PC-3 (cell line): ENCODE data around the gene CLIC1. TPM values are rescaled to one million over a fixed set of nuclear protein-coding genes. Genes with fewer than 3 reads are reported as not detected.

Experiments used
- ATAC-seq: fragments of 200-7000 bp; cut with Tn5 transposase; 2 replicates; pipeline ENCODE4 v1.9.1; 2020; ENCODE audit warnings: mild to moderate bottlenecking, moderate library complexity
- BruUV-seq: library from RNA; stranded (reverse); fragments of 400-500 nt; replicated peaks from 2 replicates; lab custom pipeline; 2021; lab: Mats Ljungman, UMichigan
- CTCF ChIA-PET: fragments of 300-600 bp; sonication (Branson Sonifier 250); formaldehyde crosslinking; loops from one replicate; lab custom pipeline; 2022; ENCODE audit warnings: antibody characterized with exemption; lab: Charles Lee
- POLR2A ChIA-PET: fragments of 300-600 bp; sonication (Branson Sonifier 250); formaldehyde crosslinking; loops from one replicate; lab custom pipeline; 2022; ENCODE audit warnings: antibody characterized with exemption; ENCODE audit not compliant: unreplicated experiment; lab: Charles Lee
- DNase-seq: peaks from one replicate; pipeline ENCODE4 v3.0.0-alpha.2; 2015
- H2AFZ ChIP-seq: fragments of 300-600 bp; sonication (generic); 2 replicates; pipeline ENCODE4 v1.6.0; 2016; ENCODE audit warnings: antibody characterized with exemption, low read length
- H3F3A ChIP-seq: fragments of 300-600 bp; sonication (generic); one replicate; pipeline ENCODE4 v1.6.0; 2017; ENCODE audit warnings: antibody characterized with exemption, low read length, control low read depth, mild to moderate bottlenecking; ENCODE audit not compliant: unreplicated experiment
- H3K27ac ChIP-seq: fragments of 300-600 bp; sonication (generic); 2 replicates; pipeline ENCODE4 v1.5.1; 2016; ENCODE audit warnings: mild to moderate bottlenecking, low read length
- H3K27me3 ChIP-seq: fragments of 300-600 bp; sonication (generic); 2 replicates; pipeline ENCODE4 v1.6.1; 2016; ENCODE audit warnings: low read length, mixed read lengths
- H3K36me3 ChIP-seq: fragments of 300-600 bp; sonication (generic); 2 replicates; pipeline ENCODE4 v1.6.1; 2016; ENCODE audit warnings: low read depth, mixed run types, low read length, mixed read lengths
- H3K4me1 ChIP-seq: fragments of 300-600 bp; sonication (generic); 2 replicates; pipeline ENCODE4 v1.5.1; 2016; ENCODE audit warnings: low read length; ENCODE audit not compliant: insufficient read depth
- H3K4me2 ChIP-seq: fragments of 300-600 bp; sonication (generic); 2 replicates; pipeline ENCODE4 v1.6.0; 2016; ENCODE audit warnings: low read length
- H3K4me3 ChIP-seq: fragments of 300-600 bp; sonication (generic); 2 replicates; pipeline ENCODE4 v1.5.1; 2016; ENCODE audit warnings: mild to moderate bottlenecking, low read length, mixed read lengths
- H3K79me2 ChIP-seq: fragments of 300-600 bp; sonication (generic); 2 replicates; pipeline ENCODE4 v1.6.1; 2017; ENCODE audit warnings: low read length, mixed read lengths
- H3K9ac ChIP-seq: fragments of 300-600 bp; sonication (generic); 2 replicates; pipeline ENCODE4 v1.6.0; 2016; ENCODE audit warnings: mild to moderate bottlenecking, low read length
- H3K9me2 ChIP-seq: fragments of 300-600 bp; sonication (generic); replicated peaks from 2 replicates; pipeline ENCODE4 v1.6.1; 2016; ENCODE audit warnings: mixed run types, low read length, mixed read lengths
- H3K9me3 ChIP-seq: fragments of 300-600 bp; sonication (generic); 2 replicates; pipeline ENCODE4 v1.6.1; 2016; ENCODE audit warnings: low read length, mixed read lengths
- H4K20me1 ChIP-seq: fragments of 300-600 bp; sonication (generic); 2 replicates; pipeline ENCODE4 v1.6.1; 2016; ENCODE audit warnings: low read length, mixed read lengths
- EZH2 ChIP-seq: fragments of 300-600 bp; sonication (generic); IDR thresholded peaks from one replicate; pipeline ENCODE4 v1.6.1; 2017; ENCODE audit warnings: antibody characterized with exemption, mild to moderate bottlenecking, low read length; ENCODE audit not compliant: unreplicated experiment
- EZH2phosphoT487 ChIP-seq: fragments of 300-600 bp; sonication (generic); IDR thresholded peaks from 2 replicates; pipeline ENCODE4 v1.6.1; 2018; ENCODE audit warnings: mild to moderate bottlenecking, antibody characterized with exemption, low read length, borderline replicate concordance
- intact Hi-C: fragments of 100-400 bp; cut with micrococcal nuclease; formaldehyde crosslinking; loops from 2 replicates; pipeline ENCODE4 v1.9.0; 2023
- total RNA-seq: library from RNA; depleted of rRNA; stranded (reverse); fragments of >200 nt; gene quantifications from 2 replicates; pipeline ENCODE4 v1.2.3, GENCODE V29; 2014
- TF ChIP-seq, protein P1 (sequence below): fragments of 300-600 bp; sonication (generic); conservative IDR thresholded peaks from 2 replicates; pipeline ENCODE4 v1.5.1; 2017; ENCODE audit warnings: antibody characterized with exemption, low read depth, mild to moderate bottlenecking, low read length

The CLIC1 gene
- total RNA-seq, 1 experiment from 2014 or later, result 708 TPM

DNA sequence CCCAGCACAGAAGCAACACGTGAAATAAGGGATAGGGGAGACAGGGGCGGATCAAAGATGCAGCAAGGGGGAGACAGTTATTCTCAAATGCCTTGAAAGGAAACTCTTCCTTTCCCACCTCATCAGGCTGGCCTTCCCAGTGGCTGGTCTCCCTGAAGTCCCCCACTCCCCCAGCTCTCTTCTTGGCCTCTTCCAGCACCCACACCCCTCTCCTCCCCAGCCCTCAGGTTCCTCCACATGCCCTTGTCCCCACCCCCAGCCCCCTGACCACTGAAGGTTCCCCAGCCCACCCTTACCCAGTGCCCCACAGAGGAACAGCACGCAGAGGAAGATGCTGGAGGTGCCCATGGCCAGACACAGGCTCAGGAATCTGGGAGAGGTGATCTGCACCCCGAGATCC, 22.9 kb downstream of the CLIC1 start:
- ChIA-PET POLR2A (interaction anchor here (1.1 kb wide), 1 partner anchor 113 kb away, joined by 3 read pairs; no protein-coding TSS in a partner anchor), CTCF (no interaction called here)
- no peak overlapping the region for H2AFZ ChIP-seq
- ATAC-seq (no peak), DNase-seq (no peak)
- no peaks in the 10 kb centered on the region for H4K20me1 ChIP-seq
- H3K79me2 ChIP-seq, result no peaks in the 10 kb centered on the region
- no peak overlapping the region for H3K9ac ChIP-seq
- H3F3A ChIP-seq, result no peaks in the 10 kb centered on the region
- no peak overlapping the region for H3K4me2 ChIP-seq
- TF ChIP-seq, protein P1, sequence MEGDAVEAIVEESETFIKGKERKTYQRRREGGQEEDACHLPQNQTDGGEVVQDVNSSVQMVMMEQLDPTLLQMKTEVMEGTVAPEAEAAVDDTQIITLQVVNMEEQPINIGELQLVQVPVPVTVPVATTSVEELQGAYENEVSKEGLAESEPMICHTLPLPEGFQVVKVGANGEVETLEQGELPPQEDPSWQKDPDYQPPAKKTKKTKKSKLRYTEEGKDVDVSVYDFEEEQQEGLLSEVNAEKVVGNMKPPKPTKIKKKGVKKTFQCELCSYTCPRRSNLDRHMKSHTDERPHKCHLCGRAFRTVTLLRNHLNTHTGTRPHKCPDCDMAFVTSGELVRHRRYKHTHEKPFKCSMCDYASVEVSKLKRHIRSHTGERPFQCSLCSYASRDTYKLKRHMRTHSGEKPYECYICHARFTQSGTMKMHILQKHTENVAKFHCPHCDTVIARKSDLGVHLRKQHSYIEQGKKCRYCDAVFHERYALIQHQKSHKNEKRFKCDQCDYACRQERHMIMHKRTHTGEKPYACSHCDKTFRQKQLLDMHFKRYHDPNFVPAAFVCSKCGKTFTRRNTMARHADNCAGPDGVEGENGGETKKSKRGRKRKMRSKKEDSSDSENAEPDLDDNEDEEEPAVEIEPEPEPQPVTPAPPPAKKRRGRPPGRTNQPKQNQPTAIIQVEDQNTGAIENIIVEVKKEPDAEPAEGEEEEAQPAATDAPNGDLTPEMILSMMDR, result no peak
- TF ChIP-seq EZH2phosphoT487 (no peak), EZH2 (no peak)
- no peaks in the 10 kb centered on the region for H3K36me3 ChIP-seq
- H3K9me2 ChIP-seq, result no peaks in the 10 kb centered on the region
- no peak overlapping the region for H3K27ac ChIP-seq
- intact Hi-C loops, result loop anchor here (10.0 kb wide), 1 partner anchor 51 kb away; the partner anchor contains the start of gene SAPCD1
- H3K4me1 ChIP-seq, result peaks cover 12% of the 10 kb centered on the region
- no peaks in the 10 kb centered on the region for H3K27me3 ChIP-seq
- BruUV-seq, result no TSS peak
- H3K9me3 ChIP-seq, result no peaks in the 10 kb centered on the region
- H3K4me3 ChIP-seq, result no peak overlapping the region

DNA sequence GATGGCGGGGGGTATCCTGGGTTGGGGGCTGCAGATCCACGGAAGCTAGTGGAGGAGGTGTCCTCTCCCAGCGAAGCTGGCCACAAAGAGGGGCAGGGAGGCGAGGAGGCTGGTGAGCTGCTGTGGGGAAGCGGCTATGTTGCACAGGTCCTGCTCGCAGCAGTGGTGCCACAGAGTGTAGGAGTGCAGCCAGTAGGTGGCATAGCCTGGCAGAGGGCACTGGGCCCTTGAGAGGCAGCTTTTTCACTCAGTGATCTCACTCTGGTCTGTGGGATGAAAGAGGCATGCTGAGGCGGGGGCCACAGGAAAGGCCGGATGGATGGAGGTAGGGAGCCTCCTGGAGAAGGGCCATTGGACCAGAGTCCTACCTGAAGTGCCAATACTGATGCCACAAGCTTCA, 24.0 kb downstream of the CLIC1 start:
- Histone ChIP-seq H3K4me1 (peaks cover 2% of the 10 kb centered on the region), H3K9ac (no peak overlapping the region), H3K27me3 (no peaks in the 10 kb centered on the region), H3K9me2 (no peaks in the 10 kb centered on the region), H3K9me3 (no peaks in the 10 kb centered on the region), H3K27ac (no peak overlapping the region), H3K4me3 (no peak overlapping the region), H4K20me1 (no peaks in the 10 kb centered on the region), H3K36me3 (no peaks in the 10 kb centered on the region), H3K79me2 (no peaks in the 10 kb centered on the region), H3K4me2 (no peak overlapping the region), H3F3A (no peaks in the 10 kb centered on the region), H2AFZ (no peak overlapping the region)
- POLR2A ChIA-PET, result interaction anchor here (1.1 kb wide), 1 partner anchor 114 kb away, joined by 3 read pairs; no protein-coding TSS in a partner anchor
- TF ChIP-seq, protein P1, result peak; percentile 66
- TF ChIP-seq EZH2phosphoT487, result no peak
- ATAC-seq, result peak; percentile 97
- CTCF ChIA-PET, result no interaction called here
- DNase-seq, result peak; percentile 61
- intact Hi-C loops, result loop anchor here (1.0 to 10.0 kb wide), 2 partner anchors 53 to 118 kb away; partner anchors contain the start of gene SAPCD1
- no TSS peak for BruUV-seq

DNA sequence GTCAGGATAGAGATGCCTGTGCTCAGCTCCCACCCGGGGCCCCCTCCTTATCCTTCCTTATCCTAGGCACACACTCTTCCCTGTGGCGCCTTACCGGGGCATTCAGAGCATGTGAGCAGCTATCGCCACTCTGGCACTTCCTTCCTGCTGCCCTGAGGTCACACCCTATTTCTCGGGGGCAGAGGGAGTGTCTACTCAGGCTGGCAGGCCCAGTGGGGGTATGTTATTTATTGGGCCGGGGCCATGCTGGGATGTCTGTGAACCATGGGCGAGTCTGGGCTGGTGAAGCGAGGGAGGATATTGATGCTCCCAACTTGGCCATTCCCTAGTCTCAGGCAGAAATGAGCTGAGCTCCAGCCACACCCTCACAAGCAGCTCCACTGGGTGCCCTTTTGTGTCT, 25.1 kb downstream of the CLIC1 start:
- no peaks in the 10 kb centered on the region for H3F3A ChIP-seq
- POLR2A ChIA-PET, result no interaction called here
- CTCF ChIA-PET, result no interaction called here
- no peak overlapping the region for H3K27ac ChIP-seq
- H3K79me2 ChIP-seq, result no peaks in the 10 kb centered on the region
- no peaks in the 10 kb centered on the region for H3K4me1 ChIP-seq
- H3K9me3 ChIP-seq, result no peaks in the 10 kb centered on the region
- H3K9me2 ChIP-seq, result no peaks in the 10 kb centered on the region
- DNase-seq (no peak), ATAC-seq (no peak)
- no TSS peak for BruUV-seq
- no peaks in the 10 kb centered on the region for H4K20me1 ChIP-seq
- no peak overlapping the region for H3K4me2 ChIP-seq
- TF ChIP-seq EZH2 (no peak), EZH2phosphoT487 (no peak)
- TF ChIP-seq, protein P1, result no peak
- no peak overlapping the region for H3K9ac ChIP-seq
- H3K27me3 ChIP-seq, result no peaks in the 10 kb centered on the region
- H3K36me3 ChIP-seq, result no peaks in the 10 kb centered on the region
- no peak overlapping the region for H2AFZ ChIP-seq
- no peak overlapping the region for H3K4me3 ChIP-seq
- intact Hi-C loops, result loop anchor here (10.0 kb wide), 1 partner anchor 54 kb away; the partner anchor contains the start of gene SAPCD1
